ENCODE measurements around the gene SNCB. TPM values are rescaled to one million over a fixed set of nuclear protein-coding genes. Genes with fewer than 3 reads are reported as not detected.

SNCB gene
- total RNA-seq, 1 experiment from 2014 or later: 6.8 TPM

GRCh38 chr5:176658817-176659511 lies 28.6 kb upstream of the SNCB start (continued):
- TF ChIP-seq ARID4B (CRISPR knock-in tag; IDR thresholded peaks at IDR 0.05; ENCODE audit: borderline replicate concordance) (no peak), CREM (CRISPR knock-in tag; IDR thresholded peaks at IDR 0.05) (no peak), E2F1 (CRISPR knock-in tag; IDR thresholded peaks at IDR 0.05) (no peak), EMX1 (CRISPR knock-in tag; IDR thresholded peaks at IDR 0.05) (no peak), ETV6 (CRISPR knock-in tag; IDR thresholded peaks at IDR 0.05) (no peak), ZNF416 (CRISPR knock-in tag; IDR thresholded peaks at IDR 0.05) (no peak), USF2 (CRISPR knock-in tag; IDR thresholded peaks at IDR 0.05) (no peak), OVOL2 (CRISPR knock-in tag; IDR thresholded peaks at IDR 0.05; ENCODE audit: borderline replicate concordance) (no peak), USF1 (CRISPR knock-in tag; IDR thresholded peaks at IDR 0.05) (no peak), NFATC4 (CRISPR knock-in tag; IDR thresholded peaks at IDR 0.05) (no peak), ZNF281 (CRISPR knock-in tag; IDR thresholded peaks at IDR 0.05) (no peak)

GRCh38 chr5:176658007-176658599 lies 27.8 kb upstream of the SNCB start:
- CTCF ChIA-PET: interaction anchor here (0.5 to 6.2 kb wide), 33 partner anchors 8 to 1593 kb away, joined by 3 to 233 read pairs (median 4); partner anchors contain the start of genes CDHR2, EIF4E1B, HK3 and SNCB
- Mint-ChIP-seq H3K36me3 (no peaks in the 10 kb centered on the region), H3K4me3 (no peak overlapping the region), H3K4me1 (peaks cover 3% of the 10 kb centered on the region; the same call in 1 of the 2 replicates), H3K9me3 (no peaks in the 10 kb centered on the region), H3K27me3 (ENCODE audit: low read depth) (no peaks in the 10 kb centered on the region), H3K27ac (peak overlapping the region; percentile 30; the same call in 1 of the 2 replicates)
- ATAC-seq (peak; percentile 83), DNase-seq (ENCODE audit: low spot score) (peak; percentile 81)
- POLR2A ChIA-PET: interaction anchor here (1.4 kb wide), 2 partner anchors 10 to 11 kb away, joined by 3 read pairs; partner anchors contain the start of gene TSPAN17
- TF ChIP-seq AFF4 (CRISPR knock-in tag; IDR thresholded peaks at IDR 0.05; ENCODE audit: borderline replicate concordance) (no peak), RELA (CRISPR knock-in tag; IDR thresholded peaks at IDR 0.05; ENCODE audit: borderline replicate concordance) (no peak), ZBTB43 (CRISPR knock-in tag; IDR thresholded peaks at IDR 0.05) (no peak), ZNF425 (CRISPR knock-in tag; conservative IDR thresholded peaks at IDR 0.05) (no peak), JAZF1 (CRISPR knock-in tag; IDR thresholded peaks at IDR 0.05) (no peak)
